ENCODE results near the gene TLK2.

DNA sequence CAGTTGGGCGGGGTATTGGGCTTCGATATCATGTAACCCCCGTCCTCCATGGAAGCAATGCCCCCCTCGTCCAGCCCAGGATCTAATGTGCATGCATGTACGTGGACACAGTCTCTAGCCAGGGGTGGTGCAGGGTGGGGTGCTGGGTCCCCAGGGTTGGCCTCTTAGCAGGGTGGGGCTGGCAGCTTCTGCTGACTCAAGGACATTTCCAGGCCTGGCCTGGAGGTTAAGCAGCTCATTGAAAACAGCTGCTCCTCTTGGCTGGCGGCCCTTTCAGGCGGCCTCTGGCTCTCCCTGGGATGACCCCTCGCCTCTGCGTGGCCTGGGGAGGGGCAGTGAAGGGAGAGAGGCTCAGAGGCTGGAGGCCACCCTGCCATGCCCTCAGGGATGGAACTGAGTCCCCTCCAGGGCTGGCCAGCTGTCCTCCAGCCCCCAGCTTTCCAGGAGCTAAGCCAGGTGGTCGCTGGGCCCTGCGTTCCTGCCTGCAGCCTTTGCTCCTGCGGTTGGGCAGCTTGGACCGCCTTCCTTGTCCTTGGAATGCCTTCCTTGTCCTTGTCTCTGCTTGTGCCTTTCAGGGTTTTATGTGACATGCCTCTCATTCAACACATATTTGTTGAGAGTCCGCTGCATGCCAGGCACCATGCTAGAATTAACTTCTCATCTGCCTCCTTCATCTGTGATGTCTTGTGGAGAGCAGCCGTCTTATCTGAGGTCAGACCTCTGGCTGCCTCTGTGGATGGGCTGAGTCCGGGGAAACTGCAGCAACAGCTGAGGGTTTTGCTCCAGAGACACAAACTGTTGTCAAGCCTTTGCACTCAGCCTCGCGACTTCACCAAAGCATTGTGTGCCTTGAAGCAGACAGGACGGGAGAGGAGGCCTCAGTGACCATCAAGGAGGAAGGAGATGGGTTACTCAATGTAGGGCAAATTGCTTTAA, 175.5 kb downstream of the TLK2 start:
- TF ChIP-seq, protein P1, sequence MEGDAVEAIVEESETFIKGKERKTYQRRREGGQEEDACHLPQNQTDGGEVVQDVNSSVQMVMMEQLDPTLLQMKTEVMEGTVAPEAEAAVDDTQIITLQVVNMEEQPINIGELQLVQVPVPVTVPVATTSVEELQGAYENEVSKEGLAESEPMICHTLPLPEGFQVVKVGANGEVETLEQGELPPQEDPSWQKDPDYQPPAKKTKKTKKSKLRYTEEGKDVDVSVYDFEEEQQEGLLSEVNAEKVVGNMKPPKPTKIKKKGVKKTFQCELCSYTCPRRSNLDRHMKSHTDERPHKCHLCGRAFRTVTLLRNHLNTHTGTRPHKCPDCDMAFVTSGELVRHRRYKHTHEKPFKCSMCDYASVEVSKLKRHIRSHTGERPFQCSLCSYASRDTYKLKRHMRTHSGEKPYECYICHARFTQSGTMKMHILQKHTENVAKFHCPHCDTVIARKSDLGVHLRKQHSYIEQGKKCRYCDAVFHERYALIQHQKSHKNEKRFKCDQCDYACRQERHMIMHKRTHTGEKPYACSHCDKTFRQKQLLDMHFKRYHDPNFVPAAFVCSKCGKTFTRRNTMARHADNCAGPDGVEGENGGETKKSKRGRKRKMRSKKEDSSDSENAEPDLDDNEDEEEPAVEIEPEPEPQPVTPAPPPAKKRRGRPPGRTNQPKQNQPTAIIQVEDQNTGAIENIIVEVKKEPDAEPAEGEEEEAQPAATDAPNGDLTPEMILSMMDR (IDR thresholded peaks at IDR 0.05; ENCODE audit: extremely low read depth in 1 of 2, insufficient read depth in 1 of 2, low read depth in 1 of 2, low read length in 2 of 2): no peak
- TF ChIP-seq, protein P2, sequence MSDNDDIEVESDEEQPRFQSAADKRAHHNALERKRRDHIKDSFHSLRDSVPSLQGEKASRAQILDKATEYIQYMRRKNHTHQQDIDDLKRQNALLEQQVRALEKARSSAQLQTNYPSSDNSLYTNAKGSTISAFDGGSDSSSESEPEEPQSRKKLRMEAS (IDR thresholded peaks at IDR 0.05; ENCODE audit: insufficient read depth, insufficient read length): no peak
- TF ChIP-seq EZH2 (IDR thresholded peaks at IDR 0.05; ENCODE audit: borderline replicate concordance, low read depth, low read length, severe bottlenecking) (no peak), POLR2A (IDR thresholded peaks at IDR 0.05; ENCODE audit: low read depth, low read length) (no peak), POLR2AphosphoS5 (IDR thresholded peaks at IDR 0.05; ENCODE audit: insufficient read depth, low read depth, low read length) (no peak), FOS (IDR thresholded peaks at IDR 0.05; ENCODE audit: borderline replicate concordance, insufficient read depth, low read length) (no peak), MYC (IDR thresholded peaks at IDR 0.05; ENCODE audit: low read depth, low read length) (no peak)

All from endothelial cell of umbilical vein (primary cell).